ENCODE measurements around the gene FADS2.

Gene FADS2

DNA sequence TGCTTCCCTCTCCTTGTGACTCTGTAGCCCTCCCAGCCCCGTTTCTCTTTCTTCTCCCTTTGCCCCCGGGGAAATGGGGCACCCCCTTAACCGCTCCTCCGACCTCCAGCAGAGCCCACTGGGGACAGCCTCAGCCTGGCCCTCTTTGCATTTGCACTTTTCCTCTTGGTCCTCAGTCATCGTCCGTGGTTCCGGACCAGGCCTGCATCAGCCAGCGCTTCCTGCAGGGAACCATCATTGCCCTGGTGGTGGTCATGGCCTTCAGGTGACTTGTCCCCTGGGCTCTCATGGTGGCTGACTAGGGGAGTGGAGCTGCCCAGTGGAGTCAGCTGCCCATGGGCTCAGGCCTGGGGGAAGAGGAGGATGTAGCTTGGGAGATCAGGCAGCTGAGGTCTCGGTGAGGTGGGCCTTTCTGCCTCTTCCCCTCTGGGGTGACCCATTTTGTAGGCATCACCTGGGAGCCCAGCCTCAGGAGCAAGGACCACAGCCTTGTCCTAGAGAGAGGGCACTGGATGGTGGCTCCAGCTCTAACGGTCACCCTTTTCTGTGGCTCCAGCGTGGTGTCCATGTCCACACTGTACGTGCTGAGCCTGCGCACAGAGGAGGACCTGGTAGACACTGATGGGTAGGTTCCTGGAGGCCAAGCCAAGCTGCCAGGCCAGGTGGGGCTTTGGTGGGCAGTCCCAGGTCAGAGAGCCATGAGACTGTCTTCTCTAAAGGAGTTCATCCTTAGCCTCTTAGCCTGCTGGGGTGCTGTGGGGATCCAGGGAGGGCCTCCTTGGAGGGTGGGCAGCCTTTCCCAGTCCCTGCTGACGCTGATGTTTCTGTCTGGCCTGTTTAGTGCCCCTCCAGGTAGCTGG, 48.2 kb upstream of the FADS2 start:
- no peak for ATAC-seq

GRCh38 chr11:61780581-61781162, 47.4 kb upstream of the FADS2 start:
- no peak for ATAC-seq
- TF ChIP-seq, protein P1, sequence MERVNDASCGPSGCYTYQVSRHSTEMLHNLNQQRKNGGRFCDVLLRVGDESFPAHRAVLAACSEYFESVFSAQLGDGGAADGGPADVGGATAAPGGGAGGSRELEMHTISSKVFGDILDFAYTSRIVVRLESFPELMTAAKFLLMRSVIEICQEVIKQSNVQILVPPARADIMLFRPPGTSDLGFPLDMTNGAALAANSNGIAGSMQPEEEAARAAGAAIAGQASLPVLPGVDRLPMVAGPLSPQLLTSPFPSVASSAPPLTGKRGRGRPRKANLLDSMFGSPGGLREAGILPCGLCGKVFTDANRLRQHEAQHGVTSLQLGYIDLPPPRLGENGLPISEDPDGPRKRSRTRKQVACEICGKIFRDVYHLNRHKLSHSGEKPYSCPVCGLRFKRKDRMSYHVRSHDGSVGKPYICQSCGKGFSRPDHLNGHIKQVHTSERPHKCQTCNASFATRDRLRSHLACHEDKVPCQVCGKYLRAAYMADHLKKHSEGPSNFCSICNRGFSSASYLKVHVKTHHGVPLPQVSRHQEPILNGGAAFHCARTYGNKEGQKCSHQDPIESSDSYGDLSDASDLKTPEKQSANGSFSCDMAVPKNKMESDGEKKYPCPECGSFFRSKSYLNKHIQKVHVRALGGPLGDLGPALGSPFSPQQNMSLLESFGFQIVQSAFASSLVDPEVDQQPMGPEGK (CRISPR knock-in tag; IDR thresholded peaks at IDR 0.05; ENCODE audit: borderline replicate concordance), result no peak
- TF ChIP-seq ZNF70 (CRISPR knock-in tag; IDR thresholded peaks at IDR 0.05), result no peak
- TF ChIP-seq GLIS3 (CRISPR knock-in tag; IDR thresholded peaks at IDR 0.05), result no peak
- TF ChIP-seq, protein P2, sequence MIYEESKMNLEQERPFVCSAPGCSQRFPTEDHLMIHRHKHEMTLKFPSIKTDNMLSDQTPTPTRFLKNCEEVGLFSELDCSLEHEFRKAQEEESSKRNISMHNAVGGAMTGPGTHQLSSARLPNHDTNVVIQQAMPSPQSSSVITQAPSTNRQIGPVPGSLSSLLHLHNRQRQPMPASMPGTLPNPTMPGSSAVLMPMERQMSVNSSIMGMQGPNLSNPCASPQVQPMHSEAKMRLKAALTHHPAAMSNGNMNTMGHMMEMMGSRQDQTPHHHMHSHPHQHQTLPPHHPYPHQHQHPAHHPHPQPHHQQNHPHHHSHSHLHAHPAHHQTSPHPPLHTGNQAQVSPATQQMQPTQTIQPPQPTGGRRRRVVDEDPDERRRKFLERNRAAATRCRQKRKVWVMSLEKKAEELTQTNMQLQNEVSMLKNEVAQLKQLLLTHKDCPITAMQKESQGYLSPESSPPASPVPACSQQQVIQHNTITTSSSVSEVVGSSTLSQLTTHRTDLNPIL (CRISPR knock-in tag; IDR thresholded peaks at IDR 0.05; ENCODE audit: low read depth), result no peak
- no peak for TF ChIP-seq ESRRG (CRISPR knock-in tag; IDR thresholded peaks at IDR 0.05)
- no peak for TF ChIP-seq ZFP3 (CRISPR knock-in tag; IDR thresholded peaks at IDR 0.05)
- TF ChIP-seq ZNF565 (CRISPR knock-in tag; conservative IDR thresholded peaks at IDR 0.05; ENCODE audit: low read depth), result no peak
- TF ChIP-seq, protein P3, sequence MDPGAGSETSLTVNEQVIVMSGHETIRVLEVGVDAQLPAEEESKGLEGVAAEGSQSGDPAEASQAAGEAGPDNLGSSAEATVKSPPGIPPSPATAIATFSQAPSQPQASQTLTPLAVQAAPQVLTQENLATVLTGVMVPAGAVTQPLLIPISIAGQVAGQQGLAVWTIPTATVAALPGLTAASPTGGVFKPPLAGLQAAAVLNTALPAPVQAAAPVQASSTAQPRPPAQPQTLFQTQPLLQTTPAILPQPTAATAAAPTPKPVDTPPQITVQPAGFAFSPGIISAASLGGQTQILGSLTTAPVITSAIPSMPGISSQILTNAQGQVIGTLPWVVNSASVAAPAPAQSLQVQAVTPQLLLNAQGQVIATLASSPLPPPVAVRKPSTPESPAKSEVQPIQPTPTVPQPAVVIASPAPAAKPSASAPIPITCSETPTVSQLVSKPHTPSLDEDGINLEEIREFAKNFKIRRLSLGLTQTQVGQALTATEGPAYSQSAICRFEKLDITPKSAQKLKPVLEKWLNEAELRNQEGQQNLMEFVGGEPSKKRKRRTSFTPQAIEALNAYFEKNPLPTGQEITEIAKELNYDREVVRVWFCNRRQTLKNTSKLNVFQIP (CRISPR knock-in tag; IDR thresholded peaks at IDR 0.05; ENCODE audit: borderline replicate concordance, low read depth), result no peak
- no peak for TF ChIP-seq TSHZ2 (CRISPR knock-in tag; IDR thresholded peaks at IDR 0.05)
- no peak for TF ChIP-seq SNAI2 (CRISPR knock-in tag; IDR thresholded peaks at IDR 0.05)
- TF ChIP-seq CSDC2 (CRISPR knock-in tag; IDR thresholded peaks at IDR 0.05), result no peak

More for the DNA sequence above, 48.2 kb upstream of the FADS2 start:
- TF ChIP-seq CSRNP3 (CRISPR knock-in tag; IDR thresholded peaks at IDR 0.05), result no peak
- TF ChIP-seq BACH2 (CRISPR knock-in tag; IDR thresholded peaks at IDR 0.05; ENCODE audit: borderline replicate concordance), result no peak
- no peak for TF ChIP-seq ZNF565 (CRISPR knock-in tag; conservative IDR thresholded peaks at IDR 0.05; ENCODE audit: low read depth)
- TF ChIP-seq PPARA (CRISPR knock-in tag; IDR thresholded peaks at IDR 0.05; ENCODE audit: borderline replicate concordance), result no peak
- no peak for TF ChIP-seq OSR1 (CRISPR knock-in tag; IDR thresholded peaks at IDR 0.05)
- no peak for TF ChIP-seq TSHZ2 (CRISPR knock-in tag; IDR thresholded peaks at IDR 0.05)
- no peak for TF ChIP-seq TOX (CRISPR knock-in tag; IDR thresholded peaks at IDR 0.05; ENCODE audit: borderline replicate concordance)
- no peak for TF ChIP-seq ZNF8 (CRISPR knock-in tag; IDR thresholded peaks at IDR 0.05)
- no peak for TF ChIP-seq CSDC2 (CRISPR knock-in tag; IDR thresholded peaks at IDR 0.05)
- TF ChIP-seq, protein P3 (CRISPR knock-in tag; IDR thresholded peaks at IDR 0.05; ENCODE audit: borderline replicate concordance, low read depth), result no peak
- no peak for TF ChIP-seq SNAI2 (CRISPR knock-in tag; IDR thresholded peaks at IDR 0.05)
